Fibroblast of lung (primary cell): ENCODE measurements around the gene TAP2.
"Not testable (repeated sequence)": the region's sequence is repeated elsewhere in the genome, so short reads cannot be mapped to it uniquely, and the experiment has no call there.

Experiments used
- EZH2 ChIP-seq: IDR thresholded peaks from 2 replicates; pipeline ENCODE4 v1.5.1; 2012; ENCODE audit warnings: low read length, control low read depth, mild to moderate bottlenecking; ENCODE audit errors: missing control alignments
- TF ChIP-seq, protein P1 (sequence below), 2 donors: IDR thresholded peaks in 1 of 2; conservative IDR thresholded peaks in 1 of 2; 1 replicate in 1 of 2; 2 replicates in 1 of 2; pipeline ENCODE4 v1.5.1; 2011 to 2012; ENCODE audit warnings: low read length in 2 of 2, control low read depth in 1 of 2, inconsistent platforms in 1 of 2, low read depth in 1 of 2, mild to moderate bottlenecking in 1 of 2

- TF ChIP-seq, protein P1, sequence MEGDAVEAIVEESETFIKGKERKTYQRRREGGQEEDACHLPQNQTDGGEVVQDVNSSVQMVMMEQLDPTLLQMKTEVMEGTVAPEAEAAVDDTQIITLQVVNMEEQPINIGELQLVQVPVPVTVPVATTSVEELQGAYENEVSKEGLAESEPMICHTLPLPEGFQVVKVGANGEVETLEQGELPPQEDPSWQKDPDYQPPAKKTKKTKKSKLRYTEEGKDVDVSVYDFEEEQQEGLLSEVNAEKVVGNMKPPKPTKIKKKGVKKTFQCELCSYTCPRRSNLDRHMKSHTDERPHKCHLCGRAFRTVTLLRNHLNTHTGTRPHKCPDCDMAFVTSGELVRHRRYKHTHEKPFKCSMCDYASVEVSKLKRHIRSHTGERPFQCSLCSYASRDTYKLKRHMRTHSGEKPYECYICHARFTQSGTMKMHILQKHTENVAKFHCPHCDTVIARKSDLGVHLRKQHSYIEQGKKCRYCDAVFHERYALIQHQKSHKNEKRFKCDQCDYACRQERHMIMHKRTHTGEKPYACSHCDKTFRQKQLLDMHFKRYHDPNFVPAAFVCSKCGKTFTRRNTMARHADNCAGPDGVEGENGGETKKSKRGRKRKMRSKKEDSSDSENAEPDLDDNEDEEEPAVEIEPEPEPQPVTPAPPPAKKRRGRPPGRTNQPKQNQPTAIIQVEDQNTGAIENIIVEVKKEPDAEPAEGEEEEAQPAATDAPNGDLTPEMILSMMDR (conservative IDR thresholded peaks at IDR 0.05 in 1 of 2, IDR thresholded peaks at IDR 0.05 in 1 of 2; ENCODE audit: low read depth in 1 of 2, low read length in 2 of 2): not testable (repeated sequence)
- not testable (repeated sequence) for TF ChIP-seq EZH2
Measured at GRCh38 chr6:32873947-32874346, 35.4 kb upstream of the TAP2 start.
